ENCODE results near the gene DISC1. TPM values are rescaled to one million over a fixed set of nuclear protein-coding genes. Genes with fewer than 3 reads are reported as not detected.

Gene DISC1
- total and polyA plus RNA-seq, 4 experiments from 2014 or later = 1.9 to 18.0 (median 10.0) TPM

- Histone ChIP-seq H3K4me3 (ENCODE audit: low read length in 2 of 2) (no peak overlapping the region), H3K27ac (ENCODE audit: low read depth, low read length) (no peak overlapping the region), H3K9me3 (ENCODE audit: control insufficient read depth in 1 of 2, low read length in 2 of 2) (no peaks in the 10 kb centered on the region), H3K36me3 (ENCODE audit: insufficient read depth, low read length) (no peaks in the 10 kb centered on the region), H3K4me1 (ENCODE audit: insufficient read depth, low read length) (no peaks in the 10 kb centered on the region), H3K27me3 (ENCODE audit: insufficient read depth, low read length) (no peaks in the 10 kb centered on the region)
- Mint-ChIP-seq H3K27me3 (no peaks in the 10 kb centered on the region), H3K4me1 (peaks cover 0 to 3% (median under 1%) of the 10 kb centered on the region in 4 donors), H3K4me3 (no peak overlapping the region), H3K9me3 (peaks cover 0 to 21% (median 2%) of the 10 kb centered on the region in 8 donors), H3K27ac (peak overlapping the region in 1 of 7 donors; percentile 23), H3K36me3 (peaks cover 23 to 43% of the 10 kb centered on the region in 2 donors)
- intact Hi-C loops (cut with micrococcal nuclease) = no loop called here
- no peak for DNase-seq
- POLR2A ChIA-PET (ENCODE audit: partially characterized antibody) = no interaction called here
- CTCF ChIA-PET (ENCODE audit: partially characterized antibody) = no interaction called here
Measured at GRCh38 chr1:231796141-231796540, 169.6 kb downstream of the DISC1 start.

- peaks cover 44 to 54% of the 10 kb centered on the region in 2 donors for H3K36me3 Mint-ChIP-seq
- H3K9me3 ChIP-seq (ENCODE audit: control insufficient read depth in 1 of 2, low read length in 2 of 2) = no peaks in the 10 kb centered on the region
- H3K27ac Mint-ChIP-seq = peak overlapping the region in 6 of 7 donors; percentile 37 to 87 (median 76)
- intact Hi-C loops (cut with micrococcal nuclease) = no loop called here
- peaks cover 0 to 5% (median under 1%) of the 10 kb centered on the region in 4 donors for H3K4me1 Mint-ChIP-seq
- DNase-seq = no peak
- ChIA-PET CTCF (ENCODE audit: partially characterized antibody) (no interaction called here), POLR2A (ENCODE audit: partially characterized antibody) (no interaction called here)
- H3K27ac ChIP-seq (ENCODE audit: low read depth, low read length) = no peak overlapping the region
- H3K27me3 ChIP-seq (ENCODE audit: insufficient read depth, low read length) = no peaks in the 10 kb centered on the region
- peaks cover 0 to 21% (median 2%) of the 10 kb centered on the region in 8 donors for H3K9me3 Mint-ChIP-seq
- H3K36me3 ChIP-seq (ENCODE audit: insufficient read depth, low read length) = no peaks in the 10 kb centered on the region
- no peak overlapping the region for H3K4me3 Mint-ChIP-seq
- no peaks in the 10 kb centered on the region for H3K4me1 ChIP-seq (ENCODE audit: insufficient read depth, low read length)
- H3K4me3 ChIP-seq (ENCODE audit: low read length in 2 of 2) = no peak overlapping the region
- H3K27me3 Mint-ChIP-seq = no peaks in the 10 kb centered on the region
Measured at GRCh38 chr1:231799363-231799986, 172.9 kb downstream of the DISC1 start.

- Mint-ChIP-seq H3K36me3 (peaks cover 46 to 52% of the 10 kb centered on the region in 2 donors), H3K4me3 (no peak overlapping the region), H3K27ac (peak overlapping the region in 5 of 7 donors; percentile 54 to 87 (median 77)), H3K9me3 (peaks cover 0 to 21% (median 2%) of the 10 kb centered on the region in 8 donors), H3K4me1 (peaks cover 0 to 5% (median under 1%) of the 10 kb centered on the region in 4 donors), H3K27me3 (no peaks in the 10 kb centered on the region)
- Histone ChIP-seq H3K27me3 (ENCODE audit: insufficient read depth, low read length) (no peaks in the 10 kb centered on the region), H3K36me3 (ENCODE audit: insufficient read depth, low read length) (no peaks in the 10 kb centered on the region), H3K4me1 (ENCODE audit: insufficient read depth, low read length) (no peaks in the 10 kb centered on the region), H3K4me3 (ENCODE audit: low read length in 2 of 2) (no peak overlapping the region), H3K27ac (ENCODE audit: low read depth, low read length) (no peak overlapping the region), H3K9me3 (ENCODE audit: control insufficient read depth in 1 of 2, low read length in 2 of 2) (no peaks in the 10 kb centered on the region)
- no peak for DNase-seq
- CTCF ChIA-PET (ENCODE audit: partially characterized antibody) = interaction anchor here (0.8 kb wide), 1 partner anchor 67 kb away, joined by 3 read pairs; no protein-coding TSS in a partner anchor
- POLR2A ChIA-PET (ENCODE audit: partially characterized antibody) = no interaction called here
- intact Hi-C loops (cut with micrococcal nuclease) = no loop called here
Measured at GRCh38 chr1:231800108-231800507, 173.5 kb downstream of the DISC1 start.

- DNase-seq = no peak
- Mint-ChIP-seq H3K27me3 (no peaks in the 10 kb centered on the region), H3K4me1 (peaks cover 0 to 5% (median under 1%) of the 10 kb centered on the region in 4 donors), H3K36me3 (peaks cover 46 to 47% of the 10 kb centered on the region in 2 donors), H3K4me3 (no peak overlapping the region), H3K27ac (no peak overlapping the region), H3K9me3 (peaks cover 0 to 21% (median 2%) of the 10 kb centered on the region in 8 donors)
- H3K4me1 ChIP-seq (ENCODE audit: insufficient read depth, low read length) = no peaks in the 10 kb centered on the region
- no peaks in the 10 kb centered on the region for H3K9me3 ChIP-seq (ENCODE audit: control insufficient read depth in 1 of 2, low read length in 2 of 2)
- no peaks in the 10 kb centered on the region for H3K27me3 ChIP-seq (ENCODE audit: insufficient read depth, low read length)
- intact Hi-C loops (cut with micrococcal nuclease) = no loop called here
- ChIA-PET CTCF (ENCODE audit: partially characterized antibody) (no interaction called here), POLR2A (ENCODE audit: partially characterized antibody) (no interaction called here)
- no peak overlapping the region for H3K27ac ChIP-seq (ENCODE audit: low read depth, low read length)
- H3K36me3 ChIP-seq (ENCODE audit: insufficient read depth, low read length) = no peaks in the 10 kb centered on the region
- no peak overlapping the region for H3K4me3 ChIP-seq (ENCODE audit: low read length in 2 of 2)
Measured at GRCh38 chr1:231801042-231801585, 174.5 kb downstream of the DISC1 start.

GRCh38 chr1:231803353-231803752, 176.8 kb downstream of the DISC1 start:
- Histone ChIP-seq H3K27me3 (ENCODE audit: insufficient read depth, low read length) (no peaks in the 10 kb centered on the region), H3K4me1 (ENCODE audit: insufficient read depth, low read length) (no peaks in the 10 kb centered on the region), H3K4me3 (ENCODE audit: low read length in 2 of 2) (no peak overlapping the region), H3K27ac (ENCODE audit: low read depth, low read length) (no peak overlapping the region), H3K9me3 (ENCODE audit: control insufficient read depth in 1 of 2, low read length in 2 of 2) (no peaks in the 10 kb centered on the region), H3K36me3 (ENCODE audit: insufficient read depth, low read length) (no peaks in the 10 kb centered on the region)
- Mint-ChIP-seq H3K27ac (no peak overlapping the region), H3K27me3 (no peaks in the 10 kb centered on the region), H3K4me1 (peaks cover 0 to 5% (median under 1%) of the 10 kb centered on the region in 4 donors), H3K36me3 (peaks cover 36 to 42% of the 10 kb centered on the region in 2 donors), H3K9me3 (peaks cover 0 to 17% (median 2%) of the 10 kb centered on the region in 8 donors), H3K4me3 (no peak overlapping the region)
- no peak for DNase-seq
- ChIA-PET POLR2A (ENCODE audit: partially characterized antibody) (no interaction called here), CTCF (ENCODE audit: partially characterized antibody) (no interaction called here)
- intact Hi-C loops (cut with micrococcal nuclease) = no loop called here

GRCh38 chr1:231806623-231807495, 180.3 kb downstream of the DISC1 start:
- Mint-ChIP-seq H3K36me3 (peaks cover 38 to 48% of the 10 kb centered on the region in 2 donors), H3K4me1 (peaks cover 0 to 5% (median 0%) of the 10 kb centered on the region in 4 donors), H3K4me3 (no peak overlapping the region), H3K27ac (no peak overlapping the region), H3K9me3 (no peaks in the 10 kb centered on the region), H3K27me3 (no peaks in the 10 kb centered on the region)
- CTCF ChIA-PET (ENCODE audit: partially characterized antibody) = interaction anchor here (1.2 kb wide), 1 partner anchor 51 kb away, joined by 3 read pairs; no protein-coding TSS in a partner anchor
- Histone ChIP-seq H3K27me3 (ENCODE audit: insufficient read depth, low read length) (no peaks in the 10 kb centered on the region), H3K9me3 (ENCODE audit: control insufficient read depth in 1 of 2, low read length in 2 of 2) (no peaks in the 10 kb centered on the region), H3K27ac (ENCODE audit: low read depth, low read length) (no peak overlapping the region), H3K36me3 (ENCODE audit: insufficient read depth, low read length) (no peaks in the 10 kb centered on the region), H3K4me1 (ENCODE audit: insufficient read depth, low read length) (no peaks in the 10 kb centered on the region), H3K4me3 (ENCODE audit: low read length in 2 of 2) (no peak overlapping the region)
- DNase-seq = peak in 2 of 5 donors; percentile 3 to 6
- intact Hi-C loops (cut with micrococcal nuclease) = no loop called here
- POLR2A ChIA-PET (ENCODE audit: partially characterized antibody) = no interaction called here

GRCh38 chr1:231807541-231807940, 181.0 kb downstream of the DISC1 start:
- peaks cover 0 to 3% (median 0%) of the 10 kb centered on the region in 4 donors for H3K4me1 Mint-ChIP-seq
- H3K9me3 ChIP-seq (ENCODE audit: control insufficient read depth in 1 of 2, low read length in 2 of 2) = no peaks in the 10 kb centered on the region
- DNase-seq = no peak
- H3K4me3 Mint-ChIP-seq = no peak overlapping the region
- ChIA-PET CTCF (ENCODE audit: partially characterized antibody) (no interaction called here), POLR2A (ENCODE audit: partially characterized antibody) (no interaction called here)
- intact Hi-C loops (cut with micrococcal nuclease) = no loop called here
- H3K27ac Mint-ChIP-seq = no peak overlapping the region
- no peaks in the 10 kb centered on the region for H3K9me3 Mint-ChIP-seq
- H3K4me1 ChIP-seq (ENCODE audit: insufficient read depth, low read length) = no peaks in the 10 kb centered on the region
- H3K36me3 Mint-ChIP-seq = peaks cover 37 to 44% of the 10 kb centered on the region in 2 donors
- no peaks in the 10 kb centered on the region for H3K36me3 ChIP-seq (ENCODE audit: insufficient read depth, low read length)
- no peak overlapping the region for H3K4me3 ChIP-seq (ENCODE audit: low read length in 2 of 2)
- no peak overlapping the region for H3K27ac ChIP-seq (ENCODE audit: low read depth, low read length)
- H3K27me3 Mint-ChIP-seq = no peaks in the 10 kb centered on the region
- H3K27me3 ChIP-seq (ENCODE audit: insufficient read depth, low read length) = no peaks in the 10 kb centered on the region

All from CD4-positive, alpha-beta memory T cell (primary cell).